GM21390 (cell line): ENCODE data around the gene GNG7.

Experiments
- ATAC-seq: cut with Tn5 transposase; IDR thresholded peaks from one replicate; pipeline ENCODE4 v1.9.1; 2021; ENCODE audit not compliant: unreplicated experiment

GNG7 gene

GRCh38 chr19:2702170-2703076, at the start of gene GNG7:
Gene GNG7 (minus strand): TSS chr19:2702694. CDS start chr19:2520688, 182,006 bp downstream.
- ATAC-seq, result peak; percentile 63

- ATAC-seq, result no peak
These were observed 48.9 kb upstream of the GNG7 start for GRCh38 chr19:2751438-2751830.

- ATAC-seq, result no peak
These were observed 48.4 kb upstream of the GNG7 start for GRCh38 chr19:2750808-2751437.

DNA sequence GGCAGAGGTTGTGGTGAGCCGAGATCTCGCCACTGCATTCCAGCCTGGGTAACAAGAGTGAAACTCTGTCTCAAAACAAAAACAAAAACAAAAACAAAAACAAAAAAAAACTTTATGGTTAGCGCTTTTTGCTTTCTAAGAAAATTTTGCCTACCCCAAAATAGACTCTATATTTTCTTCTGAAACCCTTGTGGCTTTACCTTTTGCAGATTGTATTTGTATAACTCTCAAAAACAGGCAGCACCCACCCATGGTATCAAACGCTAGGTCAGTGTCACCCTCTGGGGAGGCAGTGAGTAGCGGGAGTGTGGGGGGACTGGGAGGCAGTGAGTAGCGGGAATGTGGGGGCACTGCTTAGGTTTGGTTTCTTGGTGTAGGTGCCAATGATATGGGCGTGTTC, 44.9 kb upstream of the GNG7 start:
- ATAC-seq, result no peak

- no peak for ATAC-seq
These were observed 41.6 kb upstream of the GNG7 start for GRCh38 chr19:2744113-2744512.

GRCh38 chr19:2743099-2743498, 40.6 kb upstream of the GNG7 start:
- ATAC-seq, result no peak

DNA sequence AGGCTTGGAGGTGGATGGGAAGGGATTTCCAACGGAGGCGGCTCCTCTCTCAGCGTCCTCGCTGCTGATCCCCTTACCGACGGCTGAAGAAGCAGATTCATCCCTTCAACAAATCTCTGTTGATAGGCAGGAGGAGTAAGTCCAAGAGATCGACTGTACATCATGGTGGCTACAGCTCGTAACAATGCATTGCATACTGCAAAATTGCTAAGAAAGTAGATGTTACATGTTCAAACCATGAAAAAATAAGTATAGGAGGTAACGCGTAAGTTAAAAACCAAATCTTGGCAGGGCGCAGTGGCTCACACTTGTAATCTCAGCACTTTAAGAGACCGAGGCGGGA, 37.8 kb upstream of the GNG7 start:
- ATAC-seq, result no peak

DNA sequence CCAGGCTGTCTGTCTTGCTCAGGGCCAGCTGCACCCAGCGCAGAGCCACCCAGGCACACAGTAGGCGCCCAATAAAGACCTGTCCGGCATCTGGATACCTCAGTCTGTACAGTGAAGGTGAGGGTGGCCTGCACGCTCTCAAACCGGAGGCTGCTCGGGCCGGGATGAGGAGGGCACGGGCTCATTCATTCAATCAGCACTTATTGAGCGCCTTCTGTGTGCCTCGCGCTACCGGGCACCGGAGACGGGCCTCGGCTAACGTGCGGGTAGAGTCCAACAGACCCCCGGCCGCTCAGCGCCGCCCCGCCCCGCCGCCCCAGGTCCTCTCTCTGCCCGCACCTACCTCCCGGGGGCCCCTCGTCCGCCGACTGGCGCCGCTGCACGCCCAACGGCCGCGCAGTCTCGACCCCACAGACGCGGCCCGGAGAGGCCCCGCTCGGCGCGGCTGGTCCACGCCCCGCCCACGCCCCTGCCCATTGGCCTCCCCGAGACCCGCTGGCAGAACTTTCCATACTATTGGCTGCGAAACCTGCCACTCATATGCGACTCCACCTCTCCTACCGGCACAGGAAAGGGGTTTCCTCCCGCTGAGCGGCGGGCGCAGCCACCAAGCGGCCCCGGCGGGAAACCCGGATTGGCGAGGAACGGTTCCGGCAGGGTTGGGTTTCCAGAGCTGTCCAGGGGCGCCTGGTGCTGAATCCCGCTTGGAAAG, 37.3 kb upstream of the GNG7 start, which contains the start of gene SLC39A3:
SLC39A3 (minus strand) TSS at position 416 of the 712 bp plus-strand sequence. CDS start 2,760 bp downstream, outside the sequence.
- ATAC-seq, result peak; percentile 85

DNA sequence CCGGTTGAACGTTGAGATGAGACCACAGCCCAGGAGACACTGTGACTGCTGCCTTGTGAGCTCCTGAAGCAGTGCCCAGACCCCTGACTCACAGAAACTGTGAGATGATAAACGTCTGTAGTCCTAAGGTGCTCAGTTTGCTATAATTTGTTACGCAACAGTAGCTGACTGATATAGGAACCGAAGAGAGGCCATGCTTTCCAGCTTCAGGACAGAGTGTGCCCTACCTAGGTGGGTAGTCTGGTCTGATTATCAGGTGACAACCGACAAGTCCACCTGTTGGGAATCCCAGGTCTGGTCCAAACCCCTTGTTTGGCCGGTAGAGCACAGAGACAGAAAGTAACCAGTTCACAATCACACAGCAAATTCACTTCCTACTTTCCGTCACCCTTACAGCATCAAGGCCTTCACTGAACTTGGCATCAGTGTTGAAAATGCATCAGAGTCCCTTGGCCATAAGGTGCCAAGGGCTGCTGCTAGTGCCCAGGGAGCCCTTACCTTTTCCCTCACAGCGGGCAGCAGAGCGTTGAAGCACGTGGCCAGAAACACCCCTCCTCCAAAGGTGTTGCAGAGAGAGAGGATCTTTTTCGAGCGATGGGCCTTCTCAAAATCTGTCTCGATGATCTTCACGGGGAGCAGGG, 34.2 kb upstream of the GNG7 start:
- no peak for ATAC-seq

DNA sequence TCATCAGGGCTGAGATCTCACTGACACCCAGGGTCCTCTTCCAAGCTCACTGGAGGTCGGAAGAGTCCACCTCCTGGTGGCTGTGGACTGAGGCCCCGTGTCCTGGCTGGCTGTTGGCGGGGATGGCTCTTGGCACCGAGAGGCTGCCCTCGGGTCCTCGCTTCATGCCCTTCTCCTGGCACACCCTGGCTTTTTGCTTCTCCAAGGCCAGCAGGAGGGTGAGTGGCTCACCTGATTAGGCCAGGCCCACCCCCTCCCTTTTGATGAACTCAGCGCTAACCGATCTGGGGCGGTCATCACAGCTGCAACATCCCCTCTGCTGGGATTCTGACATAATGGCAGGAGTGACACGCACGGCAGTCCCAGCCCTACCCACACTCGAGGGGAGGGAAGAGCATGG, 32.9 kb upstream of the GNG7 start:
- no peak for ATAC-seq

- no peak for ATAC-seq
These were observed 32.2 kb upstream of the GNG7 start for GRCh38 chr19:2734589-2735288.

GRCh38 chr19:2733930-2734588, 31.6 kb upstream of the GNG7 start:
- no peak for ATAC-seq

DNA sequence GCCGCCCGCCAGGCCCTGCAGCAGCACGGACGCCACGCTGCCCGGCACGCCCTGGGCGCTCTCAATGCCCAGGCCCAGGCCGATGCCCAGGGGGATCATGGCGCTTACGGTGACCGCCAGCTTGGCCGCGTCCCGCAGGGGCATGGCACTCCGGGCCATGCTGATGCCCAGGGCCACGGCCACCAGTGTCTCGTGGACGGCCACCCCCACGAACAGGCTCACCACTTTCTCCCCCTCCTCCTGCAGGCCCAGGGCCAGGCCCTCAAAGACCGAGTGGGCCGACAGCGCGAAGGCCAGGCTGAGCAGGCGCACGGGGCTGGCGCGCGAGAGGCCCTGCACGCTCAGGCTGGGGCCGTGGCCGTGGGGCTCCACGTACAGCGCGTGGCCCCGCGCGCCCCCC, 30.4 kb upstream of the GNG7 start:
- no peak for ATAC-seq

GRCh38 chr19:2732157-2732725, 29.7 kb upstream of the GNG7 start:
- ATAC-seq, result no peak

GRCh38 chr19:2731181-2731995, 28.9 kb upstream of the GNG7 start:
- no peak for ATAC-seq

- ATAC-seq, result no peak
These were observed 27.7 kb upstream of the GNG7 start for GRCh38 chr19:2729943-2730818.

DNA sequence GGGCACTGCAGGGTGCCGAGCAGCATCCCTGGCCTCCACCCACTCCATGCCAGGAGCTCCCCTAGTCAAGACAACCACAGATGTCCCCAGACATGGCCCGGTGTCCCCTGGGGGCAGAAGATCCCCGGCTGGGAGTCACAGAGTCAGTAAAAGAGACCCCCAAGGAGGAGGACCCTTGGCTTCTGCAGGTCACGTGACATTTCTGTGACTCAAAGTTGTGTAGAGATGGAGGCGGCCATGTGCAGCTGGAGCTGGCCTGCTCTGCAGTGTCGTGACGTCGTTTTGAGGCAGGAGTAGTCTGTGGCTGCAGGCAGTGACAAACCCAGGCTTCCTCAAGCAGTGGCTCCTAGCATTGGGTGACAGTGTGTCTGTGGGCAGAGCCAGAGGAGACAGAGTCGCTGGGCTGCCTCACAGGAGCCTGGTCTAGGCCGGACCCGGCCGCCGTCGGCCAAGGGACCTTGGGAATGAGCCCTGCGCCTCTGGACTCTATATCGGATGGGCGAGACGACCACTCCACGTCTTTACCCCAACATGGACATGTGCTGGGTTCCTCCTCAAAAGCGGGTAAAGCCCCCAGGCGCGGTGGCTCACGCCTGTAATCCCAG, 26.4 kb upstream of the GNG7 start:
- no peak for ATAC-seq

- ATAC-seq, result no peak
These were observed 25.1 kb upstream of the GNG7 start for GRCh38 chr19:2727640-2727944.
